ENCODE measurements around the gene ATXN7L2.

GRCh38 chr1:109476825-109477224, 6.9 kb upstream of the ATXN7L2 start:
- TF ChIP-seq PATZ1 (CRISPR knock-in tag; IDR thresholded peaks at IDR 0.05; ENCODE audit: borderline replicate concordance) = no peak
- TF ChIP-seq BACH2 (CRISPR knock-in tag; IDR thresholded peaks at IDR 0.05; ENCODE audit: borderline replicate concordance) = no peak
- TF ChIP-seq RARB (CRISPR knock-in tag; IDR thresholded peaks at IDR 0.05) = no peak
- no peak for TF ChIP-seq TOX (CRISPR knock-in tag; IDR thresholded peaks at IDR 0.05; ENCODE audit: borderline replicate concordance)
- TF ChIP-seq ZFP3 (CRISPR knock-in tag; IDR thresholded peaks at IDR 0.05) = no peak
- no peak for TF ChIP-seq OSR1 (CRISPR knock-in tag; IDR thresholded peaks at IDR 0.05)
- no peak for TF ChIP-seq ZC3H10 (CRISPR knock-in tag; IDR thresholded peaks at IDR 0.05)
- no peak for TF ChIP-seq CSDC2 (CRISPR knock-in tag; IDR thresholded peaks at IDR 0.05)
- TF ChIP-seq GLIS3 (CRISPR knock-in tag; IDR thresholded peaks at IDR 0.05) = no peak
- no peak for TF ChIP-seq PPARA (CRISPR knock-in tag; IDR thresholded peaks at IDR 0.05; ENCODE audit: borderline replicate concordance)

Data from SK-N-SH treated with all-trans-retinoic acid at 6 μM for 48 hours (cell line).